Neural crest cell (in vitro differentiated cells): ENCODE data around the gene BCDIN3D. TPM values are rescaled to one million over a fixed set of nuclear protein-coding genes. Genes with fewer than 3 reads are reported as not detected.

Experiments
- DNase-seq: peaks from one replicate; pipeline ENCODE4 v3.0.0; 2021; ENCODE audit warnings: low read depth, mixed read lengths, low spot score
- H3K27ac Mint-ChIP-seq: one replicate; pipeline ENCODE4 v1.8.0; 2021; ENCODE audit warnings: mild to moderate bottlenecking, mixed read lengths; ENCODE audit not compliant: unreplicated experiment
- H3K27me3 Mint-ChIP-seq: 2 replicates; pipeline ENCODE4 v1.8.0; 2021; ENCODE audit warnings: low read depth, mild to moderate bottlenecking, mixed read lengths
- H3K36me3 Mint-ChIP-seq: 2 replicates; pipeline ENCODE4 v1.8.0; 2021; ENCODE audit warnings: low read depth, mild to moderate bottlenecking, mixed read lengths
- H3K4me1 Mint-ChIP-seq: 2 replicates; pipeline ENCODE4 v1.8.0; 2021; ENCODE audit warnings: mixed read lengths
- H3K4me3 Mint-ChIP-seq: one replicate; pipeline ENCODE4 v1.8.0; 2021; ENCODE audit warnings: mild to moderate bottlenecking, mixed read lengths
- H3K9me3 Mint-ChIP-seq: 2 replicates; pipeline ENCODE4 v1.8.0; 2021; ENCODE audit warnings: mixed read lengths
- CTCF ChIP-seq: fragments of 200-600 bp; sonication (generic); conservative IDR thresholded peaks from 2 replicates; pipeline ENCODE4 v1.5.0; 2021; ENCODE audit warnings: antibody characterized with exemption, mild to moderate bottlenecking
- long read RNA-seq: library from polyadenylated mRNA; unstranded; transcript quantifications from one replicate; pipeline ENCODE4 v2.0.0, GENCODE V29; 2020
- total RNA-seq: library from RNA; stranded (reverse); gene quantifications from 2 replicates; pipeline ENCODE4 v1.2.1, GENCODE V29; 2021

The BCDIN3D gene
- total RNA-seq, result 7.9 and 9.6 TPM in 2 replicates
- long read RNA-seq, transcript BCDIN3D-201 (2 exons, 3,253 nt), result major isoform, 26 of 27 reads
- long read RNA-seq, partial matches to known transcripts, result 0 of 27 reads
- long read RNA-seq, other reads (novel, unspliced or antisense), result 1 of 27 reads

- peak within 1 kb of the TSS; percentile 94 for H3K4me3 Mint-ChIP-seq
- H3K27ac Mint-ChIP-seq, result peak within 1 kb of the TSS; percentile 95
- TF ChIP-seq CTCF, result no peak
- peak; percentile 79 for DNase-seq
- H3K4me1 Mint-ChIP-seq, result peaks cover 21% of the 10 kb centered on the region
- H3K36me3 Mint-ChIP-seq, result no peaks in the 10 kb centered on the region
- H3K9me3 Mint-ChIP-seq, result no peaks in the 10 kb centered on the region
- H3K27me3 Mint-ChIP-seq, result peaks cover 18% of the 10 kb centered on the region
Observed at GRCh38 chr12:49842519-49843352, at the start of gene BCDIN3D. Gene BCDIN3D, minus strand, starts transcription at chr12:49843106. Its CDS starts 19 bp downstream, at chr12:49843087.

GRCh38 chr12:49892084-49892731 lies 49.3 kb upstream of the BCDIN3D start:
- H3K36me3 Mint-ChIP-seq, result no peaks in the 10 kb centered on the region
- H3K27ac Mint-ChIP-seq, result peak overlapping the region; percentile 6
- H3K4me3 Mint-ChIP-seq, result no peak overlapping the region
- no peaks in the 10 kb centered on the region for H3K9me3 Mint-ChIP-seq
- no peak for DNase-seq
- peaks cover 7% of the 10 kb centered on the region for H3K4me1 Mint-ChIP-seq
- H3K27me3 Mint-ChIP-seq, result peaks cover 12% of the 10 kb centered on the region
- TF ChIP-seq CTCF, result no peak

GRCh38 chr12:49891476-49891875 lies 48.6 kb upstream of the BCDIN3D start:
- DNase-seq, result no peak
- Mint-ChIP-seq H3K9me3 (no peaks in the 10 kb centered on the region), H3K36me3 (no peaks in the 10 kb centered on the region), H3K27me3 (peaks cover 17% of the 10 kb centered on the region), H3K4me3 (no peak overlapping the region), H3K4me1 (peaks cover 7% of the 10 kb centered on the region), H3K27ac (no peak overlapping the region)
- no peak for TF ChIP-seq CTCF

- no peaks in the 10 kb centered on the region for H3K9me3 Mint-ChIP-seq
- H3K4me1 Mint-ChIP-seq, result peaks cover 7% of the 10 kb centered on the region
- no peaks in the 10 kb centered on the region for H3K36me3 Mint-ChIP-seq
- peaks cover 17% of the 10 kb centered on the region for H3K27me3 Mint-ChIP-seq
- H3K4me3 Mint-ChIP-seq, result no peak overlapping the region
- TF ChIP-seq CTCF, result no peak
- no peak overlapping the region for H3K27ac Mint-ChIP-seq
- no peak for DNase-seq
Observed at GRCh38 chr12:49891012-49891411, 48.1 kb upstream of the BCDIN3D start.

- no peak overlapping the region for H3K27ac Mint-ChIP-seq
- no peak overlapping the region for H3K4me3 Mint-ChIP-seq
- no peaks in the 10 kb centered on the region for H3K9me3 Mint-ChIP-seq
- H3K36me3 Mint-ChIP-seq, result no peaks in the 10 kb centered on the region
- peaks cover 17% of the 10 kb centered on the region for H3K27me3 Mint-ChIP-seq
- H3K4me1 Mint-ChIP-seq, result peaks cover 11% of the 10 kb centered on the region
- DNase-seq, result no peak
- TF ChIP-seq CTCF, result no peak
Observed at GRCh38 chr12:49890096-49890461, 47.2 kb upstream of the BCDIN3D start.
